Uterus (tissue), 4 donors: ENCODE data around the gene TMSB15A. TPM values are rescaled to one million over a fixed set of nuclear protein-coding genes. Genes with fewer than 3 reads are reported as not detected.
"Not testable (repeated sequence)": the region's sequence is repeated elsewhere in the genome, so short reads cannot be mapped to it uniquely, and the experiment has no call there.

ENCODE experiments used
- DNase-seq, 2 donors: peaks; one replicate each; pipeline ENCODE4 v3.0.0-alpha.2; 2019 to 2020
- H3K27ac ChIP-seq, 2 donors: fragments of 200-600 bp; sonication (generic); 1 replicate in 1 of 2; 2 replicates in 1 of 2; pipeline ENCODE4 v1.5.1; 2016 to 2018
- H3K27me3 ChIP-seq, 2 donors: fragments of 200-600 bp; sonication (generic); one replicate each; pipeline ENCODE4 v1.5.1; 2018 to 2019; ENCODE audit warnings: control low read depth in 1 of 2
- H3K36me3 ChIP-seq, 2 donors: fragments of 200-600 bp; sonication (generic); one replicate each; pipeline ENCODE4 v1.5.1; 2019; ENCODE audit warnings: control low read depth in 1 of 2
- H3K4me1 ChIP-seq, 2 donors: fragments of 200-600 bp; sonication (generic); one replicate each; pipeline ENCODE4 v1.5.1; 2018 to 2019; ENCODE audit warnings: control low read depth in 1 of 2
- H3K4me3 ChIP-seq, 2 donors: fragments of 200-600 bp; sonication (generic); 1 replicate in 1 of 2; 2 replicates in 1 of 2; pipeline ENCODE4 v1.5.1; 2018 to 2019; ENCODE audit warnings: mild to moderate bottlenecking in 1 of 2
- H3K9me3 ChIP-seq, 2 donors: fragments of 200-600 bp; sonication (generic); one replicate each; pipeline ENCODE4 v1.5.1; 2019; ENCODE audit warnings: control low read depth in 1 of 2
- POLR2A ChIP-seq, 2 donors: fragments of 450-650 bp; IDR thresholded peaks; one replicate each; pipeline ENCODE4 v1.6.1; 2016; ENCODE audit warnings: antibody characterized with exemption in 2 of 2, mild to moderate bottlenecking in 1 of 2, moderate library complexity in 1 of 2
- intact Hi-C: fragments of 100-400 bp; cut with DNase I; formaldehyde crosslinking; loops from one replicate; pipeline ENCODE4 v1.15.1; 2023; ENCODE audit warnings: low total_unique reads
- total RNA-seq, 4 donors: library from RNA; depleted of rRNA in 3 of 4; stranded (reverse); fragments of >200 nt in 3 of 4; gene quantifications; one replicate each; pipeline versions ENCODE4 v1.1.0 to v1.2.4, GENCODE V29; 2014 to 2023
- TF ChIP-seq, protein P1 (sequence below), 4 experiments: fragments of 200-600 bp in 2 of 4; fragments of 450-650 bp in 2 of 4; sonication (generic) in 2 of 4; IDR thresholded peaks; one replicate each; pipeline ENCODE4 v1.5.1; 2016 to 2019; ENCODE audit warnings: antibody characterized with exemption in 4 of 4, mild to moderate bottlenecking in 2 of 4, moderate library complexity in 1 of 4
- donor health status: DM: yes; HTN: yes; CAD: no.

The TMSB15A gene
- total RNA-seq, 4 donors from 2014 or later, result 0.88 to 12.7 (median 4.7) TPM; not detected in 1

DNA sequence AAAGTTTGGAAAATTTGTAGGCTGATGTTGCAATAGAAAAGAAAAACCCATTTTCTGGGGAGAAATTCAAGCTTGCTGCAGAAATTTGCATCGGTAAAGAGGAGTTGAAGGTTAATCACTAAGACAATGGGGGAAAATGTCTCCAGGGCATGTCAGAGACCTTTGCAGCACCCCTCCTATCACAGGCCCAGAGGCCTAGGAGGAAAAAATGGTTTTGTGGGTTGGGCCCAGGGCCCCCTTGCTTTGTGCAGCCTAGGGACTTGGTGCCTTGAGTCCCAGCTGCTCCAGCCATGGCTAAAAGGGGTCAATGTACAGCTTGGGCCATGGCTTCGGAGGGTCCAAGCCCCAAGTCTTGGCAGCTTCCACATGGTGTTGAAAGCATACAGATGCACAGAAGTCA is 17.8 kb downstream of the TMSB15A start:
- TF ChIP-seq, protein P1, sequence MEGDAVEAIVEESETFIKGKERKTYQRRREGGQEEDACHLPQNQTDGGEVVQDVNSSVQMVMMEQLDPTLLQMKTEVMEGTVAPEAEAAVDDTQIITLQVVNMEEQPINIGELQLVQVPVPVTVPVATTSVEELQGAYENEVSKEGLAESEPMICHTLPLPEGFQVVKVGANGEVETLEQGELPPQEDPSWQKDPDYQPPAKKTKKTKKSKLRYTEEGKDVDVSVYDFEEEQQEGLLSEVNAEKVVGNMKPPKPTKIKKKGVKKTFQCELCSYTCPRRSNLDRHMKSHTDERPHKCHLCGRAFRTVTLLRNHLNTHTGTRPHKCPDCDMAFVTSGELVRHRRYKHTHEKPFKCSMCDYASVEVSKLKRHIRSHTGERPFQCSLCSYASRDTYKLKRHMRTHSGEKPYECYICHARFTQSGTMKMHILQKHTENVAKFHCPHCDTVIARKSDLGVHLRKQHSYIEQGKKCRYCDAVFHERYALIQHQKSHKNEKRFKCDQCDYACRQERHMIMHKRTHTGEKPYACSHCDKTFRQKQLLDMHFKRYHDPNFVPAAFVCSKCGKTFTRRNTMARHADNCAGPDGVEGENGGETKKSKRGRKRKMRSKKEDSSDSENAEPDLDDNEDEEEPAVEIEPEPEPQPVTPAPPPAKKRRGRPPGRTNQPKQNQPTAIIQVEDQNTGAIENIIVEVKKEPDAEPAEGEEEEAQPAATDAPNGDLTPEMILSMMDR (IDR thresholded peaks at IDR 0.05), result no peak
- no peak for TF ChIP-seq POLR2A (IDR thresholded peaks at IDR 0.05)
- H3K36me3 ChIP-seq, result no peaks in the 10 kb centered on the region
- no peaks in the 10 kb centered on the region for H3K9me3 ChIP-seq
- no peaks in the 10 kb centered on the region for H3K27me3 ChIP-seq
- no peak for DNase-seq
- no peaks in the 10 kb centered on the region for H3K4me1 ChIP-seq
- H3K27ac ChIP-seq, result no peak overlapping the region
- no peak overlapping the region for H3K4me3 ChIP-seq
- intact Hi-C loops, result no loop called here

- TF ChIP-seq, protein P1 (IDR thresholded peaks at IDR 0.05), result no peak
- TF ChIP-seq POLR2A (IDR thresholded peaks at IDR 0.05), result no peak
- Histone ChIP-seq H3K4me1 (no peaks in the 10 kb centered on the region), H3K27me3 (no peaks in the 10 kb centered on the region), H3K4me3 (no peak overlapping the region), H3K9me3 (no peaks in the 10 kb centered on the region), H3K27ac (no peak overlapping the region), H3K36me3 (no peaks in the 10 kb centered on the region)
- intact Hi-C loops, result no loop called here
- DNase-seq, result no peak
Measured at GRCh38 chrX:102491766-102492165, 24.8 kb downstream of the TMSB15A start.

- H3K4me1 ChIP-seq, H3K36me3 ChIP-seq, H3K9me3 ChIP-seq, DNase-seq, H3K27me3 ChIP-seq, H3K27ac ChIP-seq, H3K4me3 ChIP-seq, intact Hi-C loops: not testable (repeated sequence)
Measured at GRCh38 chrX:102478765-102479164, 37.8 kb downstream of the TMSB15A start.

DNA sequence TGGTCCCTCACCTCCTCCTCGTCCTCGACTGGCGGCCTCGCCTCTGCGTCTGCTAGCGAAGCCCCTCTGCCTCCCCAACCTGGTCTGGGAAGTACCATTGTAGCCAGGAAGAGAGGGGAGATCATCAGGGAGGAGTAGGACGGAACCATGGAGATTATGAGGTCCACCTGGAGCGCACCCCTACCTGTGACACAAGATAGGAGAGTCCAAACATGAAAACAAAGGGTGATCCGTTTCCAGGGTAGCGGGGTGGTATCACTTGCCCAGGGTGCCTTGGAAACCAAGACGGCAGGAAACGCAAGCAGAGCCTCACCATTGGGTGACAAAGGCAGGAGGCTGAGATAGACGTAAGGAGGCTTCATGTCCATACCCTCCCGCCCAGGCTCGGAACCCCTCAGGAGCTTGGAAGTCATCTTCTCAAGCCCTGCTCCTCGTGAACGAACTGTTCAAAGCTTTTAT is 44.7 kb downstream of the TMSB15A start, which contains the start of gene TCP11X2:
Gene TCP11X2, minus strand, starts transcription at position 51 of the 459 bp plus-strand sequence.
- H3K4me1 ChIP-seq, DNase-seq, H3K9me3 ChIP-seq, H3K4me3 ChIP-seq, intact Hi-C loops, H3K36me3 ChIP-seq, H3K27me3 ChIP-seq, H3K27ac ChIP-seq: not testable (repeated sequence)

- intact Hi-C loops, H3K4me1 ChIP-seq: not testable (repeated sequence)
Measured at GRCh38 chrX:102470215-102470614, 46.3 kb downstream of the TMSB15A start.

More at GRCh38 chrX:102470215-102470614, 46.3 kb downstream of the TMSB15A start:
- not testable (repeated sequence) for H3K27ac ChIP-seq, H3K9me3 ChIP-seq, H3K27me3 ChIP-seq, H3K4me3 ChIP-seq, H3K36me3 ChIP-seq, DNase-seq

Other genes starting within 250 kb of the TMSB15A start
- gene NXF2B, start 76.7 kb downstream of the TMSB15A start, total RNA-seq, result not detected
- under 1 TPM in 1 of 4 donors, not detected in 3; 0.48 TPM for gene TCP11X2, start 44.9 kb downstream of the TMSB15A start, total RNA-seq
- gene ARMCX5, start 82.8 kb upstream of the TMSB15A start, total RNA-seq, result 10 to 100 TPM in 2 of 4 donors, 1 to 10 TPM in 2; 8.8 to 27.7 (median 12.5) TPM
- gene GPRASP1, start 134.7 kb upstream of the TMSB15A start, total RNA-seq, result 10 to 100 TPM; 18.7 to 49.9 (median 22.6) TPM
- gene GPRASP2, start 195.7 kb upstream of the TMSB15A start, total RNA-seq, result 10 to 100 TPM in 2 of 4 donors, 1 to 10 TPM in 2; 7.1 to 99.6 (median 20.3) TPM
- 10 to 100 TPM in 2 of 4 donors, 1 to 10 TPM in 2; 2.4 to 26.2 (median 11.9) TPM for gene GPRASP3, start 204.0 kb upstream of the TMSB15A start, total RNA-seq